Upper lobe of left lung (tissue), 6 donors: ENCODE results near the gene C10orf143. TPM values are rescaled to one million over a fixed set of nuclear protein-coding genes. Genes with fewer than 3 reads are reported as not detected.

Experiments
- ATAC-seq, 2 donors: fragments of 200-7000 bp; cut with Tn5 transposase; one replicate each; pipeline ENCODE4 v1.9.1; 2022; ENCODE audit warnings: mild to moderate bottlenecking in 2 of 2, moderate library complexity in 2 of 2; ENCODE audit not compliant: low FRiP score in 2 of 2
- DNase-seq, 2 donors: peaks; one replicate each; pipeline ENCODE4 v3.0.0-alpha.2; 2019 to 2020
- H3K27ac ChIP-seq, 4 donors: fragments of 200-600 bp; sonication (generic); one replicate each; pipeline ENCODE4 v1.5.1; 2016 to 2019
- H3K27me3 ChIP-seq, 4 donors: fragments of 200-600 bp; sonication (generic); one replicate each; pipeline ENCODE4 v1.5.1; 2017 to 2019
- H3K36me3 ChIP-seq, 4 donors: fragments of 200-600 bp; sonication (generic); one replicate each; pipeline ENCODE4 v1.5.1; 2016 to 2019
- H3K4me1 ChIP-seq, 4 donors: fragments of 200-600 bp; sonication (generic); one replicate each; pipeline ENCODE4 v1.5.1; 2018 to 2019
- H3K4me3 ChIP-seq, 4 donors: fragments of 200-600 bp; sonication (generic); one replicate each; pipeline ENCODE4 v1.5.1; 2017 to 2019; ENCODE audit warnings: mild to moderate bottlenecking in 2 of 4, moderate library complexity in 1 of 4
- H3K9me3 ChIP-seq, 4 donors: fragments of 200-600 bp; sonication (generic); one replicate each; pipeline ENCODE4 v1.5.1; 2018 to 2019
- EP300 ChIP-seq, 4 donors: sonication (generic); formaldehyde crosslinking; IDR thresholded peaks; one replicate each; pipeline ENCODE4 v1.5.1; 2017; ENCODE audit warnings: antibody characterized with exemption in 4 of 4, control low read depth in 2 of 4
- POLR2A ChIP-seq, 4 donors: fragments of 450-650 bp; IDR thresholded peaks; one replicate each; pipeline ENCODE4 v1.5.1; 2016 to 2017; ENCODE audit warnings: antibody characterized with exemption in 4 of 4, mild to moderate bottlenecking in 2 of 4
- POLR2AphosphoS5 ChIP-seq, 2 donors: sonication (generic); formaldehyde crosslinking; IDR thresholded peaks; one replicate each; pipeline ENCODE4 v1.5.1; 2017; ENCODE audit warnings: antibody characterized with exemption in 2 of 2
- WGBS, 2 donors: methylation state at CpG; one replicate each; pipeline ENCODE4 v1.1.5; 2017 to 2018; 5-methylcytosine and 5-hydroxymethylcytosine counted together
- total RNA-seq, 6 donors: library from RNA; depleted of rRNA in 4 of 6; stranded (reverse); fragments of >200 nt in 4 of 6; gene quantifications; one replicate each; pipeline versions ENCODE4 v1.1.0 to v1.2.1, GENCODE V29; 2016 to 2021
- TF ChIP-seq, protein P1 (sequence below), 6 experiments: fragments of 450-650 bp in 4 of 6; fragments of 200-600 bp in 2 of 6; sonication (generic) in 2 of 6; IDR thresholded peaks; one replicate each; pipeline ENCODE4 v1.5.1; 2016 to 2019; ENCODE audit warnings: antibody characterized with exemption in 6 of 6
- donor health status: DM: no; HTN: no; CAD: no; lungs with moderate emphysema.
- donor health status: DM: no; HTN: yes; CAD: no; lungs with severe emphysema.

The C10orf143 gene
- total RNA-seq, 6 donors from 2014 or later: 0.55 to 6.0 (median 4.4) TPM; not detected in 1

DNA sequence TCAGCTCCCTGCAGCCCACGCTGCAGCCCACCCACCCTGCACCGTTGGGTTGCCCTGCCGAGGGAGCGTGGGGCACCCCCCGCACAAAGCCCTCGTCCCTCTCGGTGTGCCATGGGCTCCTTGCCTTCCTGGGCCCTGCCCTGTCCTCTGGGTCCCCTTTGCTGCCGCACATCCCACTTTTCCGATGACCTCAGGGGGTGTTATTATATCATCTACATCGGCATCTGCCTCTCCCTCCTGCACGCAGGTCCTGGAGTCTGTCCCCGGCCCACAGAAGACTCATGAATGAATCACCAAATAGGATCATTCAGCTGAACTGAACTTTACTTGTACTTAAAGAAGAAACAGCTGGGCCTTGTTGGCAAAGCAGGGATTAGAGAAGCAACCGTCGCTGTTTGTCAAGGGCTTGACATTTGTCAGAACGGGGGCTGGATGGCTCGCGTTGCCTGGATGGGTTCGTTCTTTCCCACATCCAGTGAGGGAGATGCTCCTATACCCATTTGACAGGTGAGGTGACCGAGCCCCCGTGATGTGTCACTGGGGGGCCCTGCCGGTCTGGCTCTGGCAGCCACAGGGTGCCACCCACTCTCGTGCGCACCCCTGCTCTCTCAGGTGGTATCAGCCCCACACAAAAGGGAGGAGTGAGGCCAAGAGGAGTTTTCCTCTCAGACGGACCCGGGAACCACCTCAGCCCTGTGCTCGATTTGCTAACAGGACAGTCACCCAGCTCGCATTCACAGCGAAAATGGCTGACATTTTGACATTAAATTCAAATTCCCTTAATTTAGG lies 87.9 kb downstream of the C10orf143 start:
- no peak overlapping the region for H3K4me3 ChIP-seq
- H3K4me1 ChIP-seq: no peaks in the 10 kb centered on the region
- peak in 1 of 2 donors; percentile 12 for DNase-seq
- WGBS, 2 donors: 79 to 91% methylated on average over 26 to 28 of the region's 28 CpGs
- TF ChIP-seq, protein P1, sequence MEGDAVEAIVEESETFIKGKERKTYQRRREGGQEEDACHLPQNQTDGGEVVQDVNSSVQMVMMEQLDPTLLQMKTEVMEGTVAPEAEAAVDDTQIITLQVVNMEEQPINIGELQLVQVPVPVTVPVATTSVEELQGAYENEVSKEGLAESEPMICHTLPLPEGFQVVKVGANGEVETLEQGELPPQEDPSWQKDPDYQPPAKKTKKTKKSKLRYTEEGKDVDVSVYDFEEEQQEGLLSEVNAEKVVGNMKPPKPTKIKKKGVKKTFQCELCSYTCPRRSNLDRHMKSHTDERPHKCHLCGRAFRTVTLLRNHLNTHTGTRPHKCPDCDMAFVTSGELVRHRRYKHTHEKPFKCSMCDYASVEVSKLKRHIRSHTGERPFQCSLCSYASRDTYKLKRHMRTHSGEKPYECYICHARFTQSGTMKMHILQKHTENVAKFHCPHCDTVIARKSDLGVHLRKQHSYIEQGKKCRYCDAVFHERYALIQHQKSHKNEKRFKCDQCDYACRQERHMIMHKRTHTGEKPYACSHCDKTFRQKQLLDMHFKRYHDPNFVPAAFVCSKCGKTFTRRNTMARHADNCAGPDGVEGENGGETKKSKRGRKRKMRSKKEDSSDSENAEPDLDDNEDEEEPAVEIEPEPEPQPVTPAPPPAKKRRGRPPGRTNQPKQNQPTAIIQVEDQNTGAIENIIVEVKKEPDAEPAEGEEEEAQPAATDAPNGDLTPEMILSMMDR (IDR thresholded peaks at IDR 0.05): no peak
- TF ChIP-seq POLR2A (IDR thresholded peaks at IDR 0.05): no peak
- TF ChIP-seq EP300 (IDR thresholded peaks at IDR 0.05): no peak
- no peak for TF ChIP-seq POLR2AphosphoS5 (IDR thresholded peaks at IDR 0.05)
- no peaks in the 10 kb centered on the region for H3K27me3 ChIP-seq
- ATAC-seq: peak in 1 of 2 donors; percentile 86
- no peaks in the 10 kb centered on the region for H3K36me3 ChIP-seq
- no peak overlapping the region for H3K27ac ChIP-seq
- no peaks in the 10 kb centered on the region for H3K9me3 ChIP-seq

DNA sequence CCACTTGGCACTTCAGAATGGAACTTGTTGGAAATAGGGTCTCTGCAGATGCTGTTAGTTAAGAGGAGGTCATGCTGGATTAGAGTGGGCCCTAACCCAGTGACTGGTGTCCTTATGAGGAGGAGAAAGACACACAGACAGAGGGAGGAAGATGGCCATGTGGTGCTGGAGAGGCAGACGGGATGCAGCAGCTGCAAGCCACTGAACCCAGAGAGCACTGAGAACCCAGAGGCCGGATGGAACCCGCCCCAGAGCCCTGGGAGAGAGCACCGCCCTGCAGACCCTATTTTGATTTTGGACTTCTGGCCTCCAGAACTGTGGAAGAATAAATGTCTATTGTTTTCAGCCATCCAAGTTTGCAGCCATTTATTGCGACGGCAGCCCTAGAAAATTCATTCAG lies 88.5 kb downstream of the C10orf143 start:
- Histone ChIP-seq H3K9me3 (no peaks in the 10 kb centered on the region), H3K4me3 (no peak overlapping the region), H3K36me3 (no peaks in the 10 kb centered on the region), H3K27ac (no peak overlapping the region), H3K27me3 (no peaks in the 10 kb centered on the region), H3K4me1 (no peaks in the 10 kb centered on the region)
- TF ChIP-seq POLR2A (IDR thresholded peaks at IDR 0.05): no peak
- no peak for TF ChIP-seq EP300 (IDR thresholded peaks at IDR 0.05)
- TF ChIP-seq, protein P1 (IDR thresholded peaks at IDR 0.05): no peak
- no peak for TF ChIP-seq POLR2AphosphoS5 (IDR thresholded peaks at IDR 0.05)
- 85 to 90% methylated on average over 6 of the region's 6 CpGs for WGBS, 2 donors
- DNase-seq (no peak), ATAC-seq (no peak)

DNA sequence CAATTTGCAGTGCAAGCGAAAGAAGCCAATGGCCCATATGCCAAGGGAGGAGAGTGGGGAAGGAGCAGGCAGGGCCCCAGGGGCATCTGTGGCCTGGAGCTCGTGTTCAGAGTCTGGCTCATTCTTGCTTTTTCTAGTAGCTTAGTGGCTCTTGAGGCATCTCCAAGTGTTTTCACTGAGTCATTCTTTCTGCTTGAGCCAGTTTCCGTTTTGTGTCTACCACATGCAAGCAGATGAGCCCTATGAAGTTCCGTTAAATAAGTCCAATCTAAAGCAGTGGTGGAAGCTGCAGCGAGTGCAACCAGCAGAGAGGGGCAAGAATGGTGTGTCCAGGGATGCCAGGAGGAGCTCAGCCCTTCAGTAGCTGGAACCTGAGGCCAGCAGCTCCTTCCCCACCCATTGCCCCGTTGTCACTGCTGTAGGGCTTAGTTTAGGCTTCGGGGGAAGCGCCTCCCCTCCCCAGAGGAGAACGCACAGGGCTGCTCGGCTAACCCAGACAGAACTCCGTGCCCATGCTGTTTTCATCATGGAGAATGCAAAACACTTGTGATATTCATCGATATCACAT lies 89.2 kb downstream of the C10orf143 start:
- H3K9me3 ChIP-seq: no peaks in the 10 kb centered on the region
- peak in 1 of 2 donors; percentile 77 for ATAC-seq
- H3K36me3 ChIP-seq: no peaks in the 10 kb centered on the region
- 80 to 81% methylated on average over 8 to 12 of the region's 12 CpGs for WGBS, 2 donors
- peak in 1 of 2 donors; percentile 13 for DNase-seq
- TF ChIP-seq POLR2A (IDR thresholded peaks at IDR 0.05) (no peak), EP300 (IDR thresholded peaks at IDR 0.05) (no peak), POLR2AphosphoS5 (IDR thresholded peaks at IDR 0.05) (no peak)
- TF ChIP-seq, protein P1 (IDR thresholded peaks at IDR 0.05): no peak
- no peaks in the 10 kb centered on the region for H3K27me3 ChIP-seq
- no peak overlapping the region for H3K4me3 ChIP-seq
- no peak overlapping the region for H3K27ac ChIP-seq
- H3K4me1 ChIP-seq: no peaks in the 10 kb centered on the region

DNA sequence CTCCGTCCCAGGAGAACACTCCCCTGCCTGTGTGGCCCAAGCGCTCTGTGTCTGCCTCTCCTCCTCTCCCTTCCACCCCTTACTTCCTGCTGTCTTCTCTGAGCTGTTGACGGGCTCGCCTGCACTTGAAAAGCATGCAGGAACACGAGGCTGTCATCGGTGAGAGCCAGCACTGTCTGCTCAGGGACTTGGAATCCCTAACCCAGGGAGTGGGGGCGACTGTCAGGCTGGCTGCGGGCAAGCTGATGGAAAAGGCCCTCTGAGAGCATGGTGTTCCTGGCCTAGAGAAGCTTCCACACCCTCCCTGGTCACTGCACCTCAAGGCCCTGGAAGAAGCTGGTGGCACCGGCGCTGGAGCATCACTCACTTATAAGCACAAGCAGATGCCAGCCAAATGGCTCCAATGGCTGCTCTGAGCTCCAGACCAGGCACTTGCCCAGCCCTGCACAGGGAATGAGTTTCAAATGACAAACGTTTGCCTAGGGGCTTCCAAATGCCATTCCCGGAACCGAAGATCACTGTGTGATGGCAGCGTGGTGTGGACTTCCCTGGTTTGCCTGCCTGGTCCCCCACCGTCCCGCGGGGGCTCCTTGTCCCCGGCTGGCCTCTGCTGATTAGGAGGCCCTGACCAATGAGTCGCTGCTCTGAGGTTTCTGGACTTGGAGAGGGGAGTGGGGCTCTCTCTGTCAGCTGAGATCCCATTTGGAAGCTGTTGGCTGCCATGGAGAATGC lies 89.8 kb downstream of the C10orf143 start:
- TF ChIP-seq POLR2AphosphoS5 (IDR thresholded peaks at IDR 0.05) (no peak), POLR2A (IDR thresholded peaks at IDR 0.05) (no peak), EP300 (IDR thresholded peaks at IDR 0.05) (no peak)
- TF ChIP-seq, protein P1 (IDR thresholded peaks at IDR 0.05): no peak
- no peak overlapping the region for H3K27ac ChIP-seq
- WGBS, 2 donors: 61 to 69% methylated on average over 8 to 19 of the region's 19 CpGs
- no peaks in the 10 kb centered on the region for H3K9me3 ChIP-seq
- H3K4me1 ChIP-seq: no peaks in the 10 kb centered on the region
- no peak overlapping the region for H3K4me3 ChIP-seq
- peak in 1 of 2 donors; percentile 15 for DNase-seq
- no peaks in the 10 kb centered on the region for H3K27me3 ChIP-seq
- ATAC-seq: peak in 1 of 2 donors; percentile 2
- no peaks in the 10 kb centered on the region for H3K36me3 ChIP-seq
